GM12878 (cell line): ENCODE results near the gene RASGRP2. TPM values are rescaled to one million over a fixed set of nuclear protein-coding genes. Genes with fewer than 3 reads are reported as not detected.

Experiments used
- CREB1 ChIP-seq: IDR thresholded peaks from 2 replicates; pipeline ENCODE4 v1.6.1; 2012; ENCODE audit warnings: low read depth, mild to moderate bottlenecking, inconsistent platforms
- CUX1 ChIP-seq: IDR thresholded peaks from 2 replicates; pipeline ENCODE4 v1.6.1; 2012; ENCODE audit warnings: improper control_type of control experiment, low read depth, low read length; ENCODE audit not compliant: insufficient replicate concordance
- DPF2 ChIP-seq: fragments of 450-650 bp; IDR thresholded peaks from 2 replicates; pipeline ENCODE4 v1.6.1; 2017; ENCODE audit warnings: mild to moderate bottlenecking
- FOXM1 ChIP-seq: IDR thresholded peaks from 2 replicates; pipeline ENCODE4 v1.6.1; 2012; ENCODE audit warnings: low read depth, mild to moderate bottlenecking, inconsistent platforms, low read length, moderate library complexity
- GATAD2B ChIP-seq: fragments of 450-650 bp; conservative IDR thresholded peaks from 2 replicates; pipeline ENCODE4 v1.6.1; 2017; ENCODE audit warnings: low read depth, mild to moderate bottlenecking, moderate library complexity
- IKZF1 ChIP-seq: fragments of 450-650 bp; conservative IDR thresholded peaks from 2 replicates; pipeline ENCODE4 v1.6.1; 2017; ENCODE audit warnings: antibody characterized with exemption, mild to moderate bottlenecking
- LARP7 ChIP-seq: fragments of 450-650 bp; IDR thresholded peaks from 2 replicates; pipeline ENCODE4 v1.6.1; 2017; ENCODE audit warnings: mild to moderate bottlenecking
- PML ChIP-seq: IDR thresholded peaks from 2 replicates; pipeline ENCODE4 v1.6.1; 2012; ENCODE audit warnings: low read length, inconsistent platforms
- POLR2AphosphoS5 ChIP-seq: IDR thresholded peaks from 2 replicates; pipeline ENCODE4 v1.6.1; 2011; ENCODE audit warnings: mild to moderate bottlenecking, low read length, inconsistent platforms
- SMARCA5 ChIP-seq: fragments of 450-650 bp; IDR thresholded peaks from 2 replicates; pipeline ENCODE4 v1.6.1; 2017; ENCODE audit warnings: mild to moderate bottlenecking
- SUZ12 ChIP-seq: fragments of 200-600 bp; sonication (generic); IDR thresholded peaks from one replicate; pipeline ENCODE4 v1.6.1; 2018; ENCODE audit warnings: antibody characterized with exemption, mild to moderate bottlenecking; ENCODE audit not compliant: unreplicated experiment
- YY1 ChIP-seq: IDR thresholded peaks from 2 replicates; pipeline ENCODE4 v1.6.1; 2011; ENCODE audit warnings: low read depth, mild to moderate bottlenecking, low read length
- polyA plus RNA-seq, 11 experiments: library from polyadenylated mRNA; depleted of rRNA in 4 of 11; unstranded in 6 of 11; stranded (reverse) in 5 of 11; fragments of >200 nt; fragmentation: Nextera tagmentation in 4 of 11; fragmentation: Illumina TruSeq in 1 of 11; extraction: Ambion mirVana in 4 of 11; extraction: Trizol in 1 of 11; gene quantifications; 1 replicate in 1 of 11; 2 replicates in 10 of 11; pipeline versions ENCODE4 v1.2.1 to v1.2.3, GENCODE V29; 2011 to 2016; ENCODE audit warnings: inconsistent platforms in 2 of 11, missing spikeins in 2 of 11, low read depth in 1 of 11
- total RNA-seq, 4 experiments: library from RNA; depleted of rRNA in 3 of 4; stranded (reverse); fragments of >200 nt in 3 of 4; fragmentation: Illumina TruSeq in 1 of 4; extraction: Trizol in 1 of 4; gene quantifications; 2 replicates each; pipeline versions ENCODE4 v1.2.1 to v1.2.3, GENCODE V29; 2013 to 2021
- TF ChIP-seq, protein P1 (sequence below): fragments of 450-650 bp; conservative IDR thresholded peaks from 2 replicates; pipeline ENCODE4 v1.6.1; 2017; ENCODE audit warnings: mild to moderate bottlenecking, moderate library complexity
- TF ChIP-seq, protein P2 (sequence below): IDR thresholded peaks from 2 replicates; pipeline ENCODE4 v1.6.1; 2011; ENCODE audit warnings: borderline replicate concordance, low read depth, mild to moderate bottlenecking, moderate library complexity, mixed read lengths, low read length; ENCODE audit not compliant: insufficient read depth; ENCODE audit errors: extremely low read length

RASGRP2 gene
- total and polyA plus RNA-seq, 10 of the 15 experiments (the other 5 are each of a cell fraction or from before 2014, with no cell fraction given): 0.26 to 9.0 (median 5.4) TPM

GRCh38 chr11:64778223-64778472 lies 34.2 kb upstream of the RASGRP2 start (continued):
- TF ChIP-seq CUX1: no peak
- peak; percentile 77 for TF ChIP-seq GATAD2B
- no peak for TF ChIP-seq SUZ12
- TF ChIP-seq SMARCA5: 0 out of 2 replicates have a peak, but pooled peaks have one; percentile 69
- no peak for TF ChIP-seq FOXM1
- TF ChIP-seq POLR2AphosphoS5: no peak; the same call in 1 of the 2 replicates
- peak; percentile 91 for TF ChIP-seq LARP7
- no peak for TF ChIP-seq CREB1
- TF ChIP-seq, protein P1, sequence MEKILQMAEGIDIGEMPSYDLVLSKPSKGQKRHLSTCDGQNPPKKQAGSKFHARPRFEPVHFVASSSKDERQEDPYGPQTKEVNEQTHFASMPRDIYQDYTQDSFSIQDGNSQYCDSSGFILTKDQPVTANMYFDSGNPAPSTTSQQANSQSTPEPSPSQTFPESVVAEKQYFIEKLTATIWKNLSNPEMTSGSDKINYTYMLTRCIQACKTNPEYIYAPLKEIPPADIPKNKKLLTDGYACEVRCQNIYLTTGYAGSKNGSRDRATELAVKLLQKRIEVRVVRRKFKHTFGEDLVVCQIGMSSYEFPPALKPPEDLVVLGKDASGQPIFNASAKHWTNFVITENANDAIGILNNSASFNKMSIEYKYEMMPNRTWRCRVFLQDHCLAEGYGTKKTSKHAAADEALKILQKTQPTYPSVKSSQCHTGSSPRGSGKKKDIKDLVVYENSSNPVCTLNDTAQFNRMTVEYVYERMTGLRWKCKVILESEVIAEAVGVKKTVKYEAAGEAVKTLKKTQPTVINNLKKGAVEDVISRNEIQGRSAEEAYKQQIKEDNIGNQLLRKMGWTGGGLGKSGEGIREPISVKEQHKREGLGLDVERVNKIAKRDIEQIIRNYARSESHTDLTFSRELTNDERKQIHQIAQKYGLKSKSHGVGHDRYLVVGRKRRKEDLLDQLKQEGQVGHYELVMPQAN: peak; percentile 82
- TF ChIP-seq YY1: no peak
- 0 out of 2 replicates have a peak, but pooled peaks have one; percentile 2 for TF ChIP-seq IKZF1
- peak; percentile 68; the same call in 1 of the 2 replicates for TF ChIP-seq PML
- TF ChIP-seq DPF2: peak; percentile 85
- TF ChIP-seq, protein P2, sequence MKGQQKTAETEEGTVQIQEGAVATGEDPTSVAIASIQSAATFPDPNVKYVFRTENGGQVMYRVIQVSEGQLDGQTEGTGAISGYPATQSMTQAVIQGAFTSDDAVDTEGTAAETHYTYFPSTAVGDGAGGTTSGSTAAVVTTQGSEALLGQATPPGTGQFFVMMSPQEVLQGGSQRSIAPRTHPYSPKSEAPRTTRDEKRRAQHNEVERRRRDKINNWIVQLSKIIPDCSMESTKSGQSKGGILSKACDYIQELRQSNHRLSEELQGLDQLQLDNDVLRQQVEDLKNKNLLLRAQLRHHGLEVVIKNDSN: no peak
